HEK293 (cell line): Measurements from ENCODE around the gene PNRC1.
"Not testable (repeated sequence)": the region's sequence is repeated elsewhere in the genome, so short reads cannot be mapped to it uniquely, and the experiment has no call there.

Experiments
- CTCF ChIA-PET: fragments of 350-600 bp; formaldehyde crosslinking; extraction: SDS; loops from one replicate; lab custom pipeline; 2021; ENCODE audit warnings: antibody characterized with exemption; lab: Yijun Ruan, JAX
- POLR2A ChIA-PET: fragments of 300-600 bp; formaldehyde crosslinking; extraction: SDS; loops from one replicate; lab custom pipeline; 2020; ENCODE audit warnings: antibody characterized with exemption, inconsistent platforms; lab: Yijun Ruan, JAX
- H3K27ac ChIP-seq: fragments of 200-500 bp; sonication (Bioruptor generic); 2 replicates; pipeline ENCODE4 v1.5.1; 2014; ENCODE audit warnings: low read depth, low read length, control low read depth, inconsistent platforms; ENCODE audit errors: extremely low read depth
- H3K36me3 ChIP-seq, 2 experiments: fragments of 200-500 bp in 1 of 2; sonication (Bioruptor generic) in 1 of 2; 1 replicate in 1 of 2; 2 replicates in 1 of 2; pipeline ENCODE4 v1.5.1; 2014 to 2017; ENCODE audit warnings: inconsistent platforms in 2 of 2, low read length in 2 of 2; ENCODE audit not compliant: control insufficient read depth in 2 of 2, insufficient read depth in 1 of 2
- H3K4me1 ChIP-seq: fragments of 200-500 bp; sonication (Bioruptor generic); 2 replicates; pipeline ENCODE4 v1.5.1; 2014; ENCODE audit warnings: mild to moderate bottlenecking, low read length, inconsistent platforms; ENCODE audit not compliant: control insufficient read depth, insufficient read depth
- H3K4me3 ChIP-seq: 2 replicates; pipeline ENCODE4 v1.5.1; 2011; ENCODE audit warnings: low read depth, mild to moderate bottlenecking, control low read depth, low read length, moderate library complexity
- H3K9me3 ChIP-seq: fragments of 200-500 bp; sonication (Bioruptor generic); 2 replicates; pipeline ENCODE4 v1.5.1; 2014; ENCODE audit warnings: low read depth, low read length, inconsistent platforms; ENCODE audit not compliant: control insufficient read depth, insufficient read depth
- BCL11B ChIP-seq: fragments of 450-650 bp; formaldehyde crosslinking; IDR thresholded peaks from 2 replicates; pipeline ENCODE4 v1.5.1; 2016; ENCODE audit warnings: low read depth, missing biosample characterization, missing genetic modification characterization
- FEZF1 ChIP-seq: fragments of 450-650 bp; formaldehyde crosslinking; IDR thresholded peaks from 2 replicates; pipeline ENCODE4 v1.5.1; 2016; ENCODE audit warnings: missing biosample characterization, missing genetic modification characterization
- MEIS1 ChIP-seq: sonication (generic); formaldehyde crosslinking; IDR thresholded peaks from 2 replicates; pipeline ENCODE4 v1.8.1; 2022; ENCODE audit warnings: missing genetic modification reagents, mild to moderate bottlenecking, borderline replicate concordance
- MYNN ChIP-seq: fragments of 450-650 bp; formaldehyde crosslinking; IDR thresholded peaks from 2 replicates; pipeline ENCODE4 v1.5.1; 2016; ENCODE audit warnings: missing biosample characterization, missing genetic modification characterization, borderline replicate concordance
- SCRT2 ChIP-seq: fragments of 450-650 bp; formaldehyde crosslinking; IDR thresholded peaks from 2 replicates; pipeline ENCODE4 v1.5.1; 2016; ENCODE audit warnings: missing biosample characterization, missing genetic modification characterization
- TCF7L2 ChIP-seq: IDR thresholded peaks from 2 replicates; pipeline ENCODE4 v1.6.1; 2011; ENCODE audit warnings: low read depth, mild to moderate bottlenecking, inconsistent platforms, low read length, moderate library complexity, borderline replicate concordance
- ZBTB8A ChIP-seq: fragments of 450-650 bp; formaldehyde crosslinking; IDR thresholded peaks from 2 replicates; pipeline ENCODE4 v1.5.1; 2016; ENCODE audit warnings: missing biosample characterization, missing genetic modification characterization
- ZFP41 ChIP-seq: fragments of 450-650 bp; formaldehyde crosslinking; IDR thresholded peaks from 2 replicates; pipeline ENCODE4 v1.5.1; 2016; ENCODE audit warnings: missing biosample characterization, missing genetic modification characterization, borderline replicate concordance
- ZNF138 ChIP-seq: fragments of 450-650 bp; formaldehyde crosslinking; IDR thresholded peaks from 2 replicates; pipeline ENCODE4 v1.5.1; 2016; ENCODE audit warnings: missing biosample characterization, missing genetic modification characterization, borderline replicate concordance
- ZNF211 ChIP-seq: fragments of 450-650 bp; formaldehyde crosslinking; IDR thresholded peaks from 2 replicates; pipeline ENCODE4 v1.5.1; 2016; ENCODE audit warnings: low read depth, missing biosample characterization, missing genetic modification characterization
- ZNF248 ChIP-seq: fragments of 450-650 bp; formaldehyde crosslinking; IDR thresholded peaks from 2 replicates; pipeline ENCODE4 v1.5.1; 2017; ENCODE audit warnings: missing biosample characterization, missing genetic modification characterization
- ZNF302 ChIP-seq: fragments of 450-650 bp; formaldehyde crosslinking; IDR thresholded peaks from 2 replicates; pipeline ENCODE4 v1.5.1; 2016; ENCODE audit warnings: missing biosample characterization, missing genetic modification characterization, low read depth
- ZNF514 ChIP-seq: fragments of 450-650 bp; formaldehyde crosslinking; IDR thresholded peaks from 2 replicates; pipeline ENCODE4 v1.5.1; 2016; ENCODE audit warnings: missing biosample characterization, missing genetic modification characterization
- ZNF530 ChIP-seq: fragments of 450-650 bp; formaldehyde crosslinking; IDR thresholded peaks from 2 replicates; pipeline ENCODE4 v1.5.1; 2016; ENCODE audit warnings: low read depth, missing biosample characterization, missing genetic modification characterization
- ZNF558 ChIP-seq: fragments of 450-650 bp; formaldehyde crosslinking; IDR thresholded peaks from 2 replicates; pipeline ENCODE4 v1.5.1; 2016; ENCODE audit warnings: missing biosample characterization, missing genetic modification characterization
- ZNF658 ChIP-seq: fragments of 450-650 bp; formaldehyde crosslinking; IDR thresholded peaks from 2 replicates; pipeline ENCODE4; 2016; ENCODE audit warnings: missing biosample characterization, missing genetic modification characterization
- ZNF777 ChIP-seq: fragments of 450-650 bp; formaldehyde crosslinking; IDR thresholded peaks from 2 replicates; pipeline ENCODE4 v1.5.1; 2017; ENCODE audit warnings: missing biosample characterization, missing genetic modification characterization, borderline replicate concordance
- ZNF830 ChIP-seq: fragments of 450-650 bp; IDR thresholded peaks from 2 replicates; pipeline ENCODE4 v1.5.0; 2018; ENCODE audit warnings: missing biosample characterization, missing genetic modification characterization, low read depth, mild to moderate bottlenecking, moderate library complexity
- TF ChIP-seq, protein P1 (sequence below): fragments of 450-650 bp; formaldehyde crosslinking; IDR thresholded peaks from 2 replicates; pipeline ENCODE4 v1.5.1; 2016; ENCODE audit warnings: missing biosample characterization, missing genetic modification characterization
- TF ChIP-seq, protein P2 (sequence below): IDR thresholded peaks from 2 replicates; pipeline ENCODE4 v1.6.1; 2011; ENCODE audit warnings: mild to moderate bottlenecking, low read depth, low read length, borderline replicate concordance
- TF ChIP-seq, protein P3 (sequence below): fragments of 450-650 bp; formaldehyde crosslinking; IDR thresholded peaks from 2 replicates; pipeline ENCODE4 v1.5.1; 2016; ENCODE audit warnings: missing biosample characterization, missing genetic modification characterization, low read depth
- TF ChIP-seq, protein P4 (sequence below): fragments of 450-650 bp; formaldehyde crosslinking; IDR thresholded peaks from 2 replicates; pipeline ENCODE4 v1.5.1; 2017; ENCODE audit warnings: missing biosample characterization, mild to moderate bottlenecking, missing genetic modification characterization, moderate library complexity

PNRC1 gene

DNA sequence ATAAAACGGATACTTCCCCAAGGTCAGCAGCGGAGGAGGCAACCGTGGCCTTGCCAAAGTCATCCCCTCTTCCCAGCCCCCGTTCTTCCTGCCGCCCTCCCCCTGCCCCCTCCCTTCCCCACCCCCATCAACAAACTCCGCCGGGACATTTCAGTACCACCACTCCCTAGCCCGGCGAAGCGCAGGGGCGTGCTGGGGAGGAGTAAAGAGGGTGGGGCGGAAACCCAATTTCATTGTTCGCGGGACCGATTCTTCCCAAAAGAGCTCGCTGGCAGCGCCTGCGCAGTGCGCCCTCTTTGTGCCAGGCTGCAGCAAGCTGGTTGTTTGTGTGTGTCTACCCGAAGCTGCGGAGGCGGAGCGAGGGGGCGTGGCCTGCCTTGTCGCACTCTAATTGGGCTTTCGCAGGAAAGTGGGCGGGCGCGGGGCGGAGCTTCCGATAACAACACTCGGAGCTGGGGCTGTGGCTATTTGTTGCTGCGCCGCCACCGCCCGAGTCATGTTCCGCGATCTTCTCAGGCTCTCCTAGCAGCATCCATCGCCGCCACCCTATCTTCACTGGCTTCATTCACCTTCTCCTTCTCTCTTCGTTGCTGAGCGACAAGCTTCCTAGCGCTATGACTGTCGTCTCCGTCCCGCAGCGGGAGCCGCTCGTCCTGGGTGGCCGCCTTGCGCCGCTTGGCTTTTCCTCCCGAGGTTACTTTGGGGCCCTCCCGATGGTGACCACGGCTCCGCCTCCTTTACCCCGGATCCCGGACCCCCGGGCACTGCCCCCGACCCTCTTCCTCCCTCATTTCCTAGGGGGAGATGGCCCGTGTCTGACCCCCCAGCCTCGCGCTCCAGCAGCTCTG lies at the start of gene PNRC1 (continued):
- no peak for TF ChIP-seq ZNF777
- no peak for TF ChIP-seq ZNF530 (tag by site-specific recombination)
- no peak for TF ChIP-seq MYNN (tag by site-specific recombination)
- TF ChIP-seq FEZF1 (tag by site-specific recombination): no peak
- no peak for TF ChIP-seq ZNF138 (tag by site-specific recombination)

DNA sequence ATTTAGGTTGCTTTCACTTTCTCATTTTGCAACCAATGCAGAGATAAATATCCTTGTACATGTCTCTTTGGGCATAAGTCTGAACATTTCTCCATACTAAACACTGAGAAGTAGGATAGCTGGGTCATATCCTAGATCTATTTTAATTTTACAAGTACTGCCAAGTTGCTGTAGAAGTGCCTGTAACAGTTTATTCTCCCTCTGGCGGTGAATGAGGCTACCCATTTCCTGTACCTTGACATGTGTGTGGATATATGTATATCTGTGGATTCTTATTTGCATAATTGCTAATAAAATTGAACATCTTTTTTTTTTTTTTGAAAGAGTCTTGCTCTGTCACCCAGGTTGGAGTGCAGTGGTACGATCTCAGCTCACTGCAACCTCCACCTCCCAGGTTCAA lies 48.0 kb upstream of the PNRC1 start:
- ChIA-PET CTCF (no interaction called here), POLR2A (interaction anchor here (0.6 to 0.7 kb wide), 2 partner anchors 50 to 85 kb away, joined by 3 to 5 read pairs; no protein-coding TSS in a partner anchor)
- no peak overlapping the region for H3K4me3 ChIP-seq

DNA sequence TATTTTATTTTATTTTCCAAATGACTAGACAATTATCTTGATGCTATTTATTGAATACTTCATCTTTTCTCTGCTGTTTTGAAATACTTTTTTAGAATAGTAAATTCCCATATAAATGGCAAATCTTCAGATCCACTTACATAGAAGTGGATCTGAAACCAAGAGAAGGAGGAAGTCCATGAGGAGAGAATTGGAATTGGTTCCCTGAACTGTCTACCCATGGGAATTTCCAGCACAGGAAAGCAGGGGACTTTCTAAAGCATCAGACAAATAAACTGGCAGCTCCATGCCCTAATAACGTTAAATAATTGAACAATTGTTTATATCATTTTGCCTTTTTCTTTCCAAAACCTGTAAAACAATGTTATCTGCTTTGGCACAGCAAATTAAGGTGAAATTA lies 47.1 kb upstream of the PNRC1 start:
- no peak overlapping the region for H3K4me3 ChIP-seq
- H3K4me1 ChIP-seq: no peaks in the 10 kb centered on the region
- TF ChIP-seq ZFP41: no peak
- no peak for TF ChIP-seq ZNF514 (tag by site-specific recombination)
- no peak for TF ChIP-seq ZNF248 (tag by site-specific recombination)
- TF ChIP-seq ZNF558 (tag by site-specific recombination): no peak
- ChIA-PET POLR2A (interaction anchor here (0.6 kb wide), 1 partner anchor 84 kb away, joined by 3 read pairs; no protein-coding TSS in a partner anchor), CTCF (no interaction called here)
- no peak overlapping the region for H3K27ac ChIP-seq
- no peaks in the 10 kb centered on the region for H3K36me3 ChIP-seq
- no peaks in the 10 kb centered on the region for H3K9me3 ChIP-seq

More for the DNA sequence above, 48.0 kb upstream of the PNRC1 start:
- Histone ChIP-seq H3K27ac (no peak overlapping the region), H3K36me3 (no peaks in the 10 kb centered on the region), H3K9me3 (no peaks in the 10 kb centered on the region), H3K4me1 (peaks cover 2% of the 10 kb centered on the region; the same call in 1 of the 2 replicates)
- TF ChIP-seq, protein P1, sequence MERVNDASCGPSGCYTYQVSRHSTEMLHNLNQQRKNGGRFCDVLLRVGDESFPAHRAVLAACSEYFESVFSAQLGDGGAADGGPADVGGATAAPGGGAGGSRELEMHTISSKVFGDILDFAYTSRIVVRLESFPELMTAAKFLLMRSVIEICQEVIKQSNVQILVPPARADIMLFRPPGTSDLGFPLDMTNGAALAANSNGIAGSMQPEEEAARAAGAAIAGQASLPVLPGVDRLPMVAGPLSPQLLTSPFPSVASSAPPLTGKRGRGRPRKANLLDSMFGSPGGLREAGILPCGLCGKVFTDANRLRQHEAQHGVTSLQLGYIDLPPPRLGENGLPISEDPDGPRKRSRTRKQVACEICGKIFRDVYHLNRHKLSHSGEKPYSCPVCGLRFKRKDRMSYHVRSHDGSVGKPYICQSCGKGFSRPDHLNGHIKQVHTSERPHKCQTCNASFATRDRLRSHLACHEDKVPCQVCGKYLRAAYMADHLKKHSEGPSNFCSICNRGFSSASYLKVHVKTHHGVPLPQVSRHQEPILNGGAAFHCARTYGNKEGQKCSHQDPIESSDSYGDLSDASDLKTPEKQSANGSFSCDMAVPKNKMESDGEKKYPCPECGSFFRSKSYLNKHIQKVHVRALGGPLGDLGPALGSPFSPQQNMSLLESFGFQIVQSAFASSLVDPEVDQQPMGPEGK (tag by site-specific recombination): no peak
- no peak for TF ChIP-seq ZBTB8A (tag by site-specific recombination)
- TF ChIP-seq TCF7L2: no peak
- no peak for TF ChIP-seq ZNF658 (tag by site-specific recombination)
- TF ChIP-seq BCL11B (tag by site-specific recombination): no peak
- no peak for TF ChIP-seq SCRT2 (tag by site-specific recombination)
- no peak for TF ChIP-seq ZNF302 (tag by site-specific recombination)
- TF ChIP-seq, protein P2, sequence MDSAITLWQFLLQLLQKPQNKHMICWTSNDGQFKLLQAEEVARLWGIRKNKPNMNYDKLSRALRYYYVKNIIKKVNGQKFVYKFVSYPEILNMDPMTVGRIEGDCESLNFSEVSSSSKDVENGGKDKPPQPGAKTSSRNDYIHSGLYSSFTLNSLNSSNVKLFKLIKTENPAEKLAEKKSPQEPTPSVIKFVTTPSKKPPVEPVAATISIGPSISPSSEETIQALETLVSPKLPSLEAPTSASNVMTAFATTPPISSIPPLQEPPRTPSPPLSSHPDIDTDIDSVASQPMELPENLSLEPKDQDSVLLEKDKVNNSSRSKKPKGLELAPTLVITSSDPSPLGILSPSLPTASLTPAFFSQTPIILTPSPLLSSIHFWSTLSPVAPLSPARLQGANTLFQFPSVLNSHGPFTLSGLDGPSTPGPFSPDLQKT: no peak
- no peak for TF ChIP-seq ZNF830
- TF ChIP-seq MEIS1 (CRISPR knock-in tag): no peak
- TF ChIP-seq, protein P3, sequence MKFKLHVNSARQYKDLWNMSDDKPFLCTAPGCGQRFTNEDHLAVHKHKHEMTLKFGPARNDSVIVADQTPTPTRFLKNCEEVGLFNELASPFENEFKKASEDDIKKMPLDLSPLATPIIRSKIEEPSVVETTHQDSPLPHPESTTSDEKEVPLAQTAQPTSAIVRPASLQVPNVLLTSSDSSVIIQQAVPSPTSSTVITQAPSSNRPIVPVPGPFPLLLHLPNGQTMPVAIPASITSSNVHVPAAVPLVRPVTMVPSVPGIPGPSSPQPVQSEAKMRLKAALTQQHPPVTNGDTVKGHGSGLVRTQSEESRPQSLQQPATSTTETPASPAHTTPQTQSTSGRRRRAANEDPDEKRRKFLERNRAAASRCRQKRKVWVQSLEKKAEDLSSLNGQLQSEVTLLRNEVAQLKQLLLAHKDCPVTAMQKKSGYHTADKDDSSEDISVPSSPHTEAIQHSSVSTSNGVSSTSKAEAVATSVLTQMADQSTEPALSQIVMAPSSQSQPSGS (tag by site-specific recombination): no peak
- TF ChIP-seq, protein P4, sequence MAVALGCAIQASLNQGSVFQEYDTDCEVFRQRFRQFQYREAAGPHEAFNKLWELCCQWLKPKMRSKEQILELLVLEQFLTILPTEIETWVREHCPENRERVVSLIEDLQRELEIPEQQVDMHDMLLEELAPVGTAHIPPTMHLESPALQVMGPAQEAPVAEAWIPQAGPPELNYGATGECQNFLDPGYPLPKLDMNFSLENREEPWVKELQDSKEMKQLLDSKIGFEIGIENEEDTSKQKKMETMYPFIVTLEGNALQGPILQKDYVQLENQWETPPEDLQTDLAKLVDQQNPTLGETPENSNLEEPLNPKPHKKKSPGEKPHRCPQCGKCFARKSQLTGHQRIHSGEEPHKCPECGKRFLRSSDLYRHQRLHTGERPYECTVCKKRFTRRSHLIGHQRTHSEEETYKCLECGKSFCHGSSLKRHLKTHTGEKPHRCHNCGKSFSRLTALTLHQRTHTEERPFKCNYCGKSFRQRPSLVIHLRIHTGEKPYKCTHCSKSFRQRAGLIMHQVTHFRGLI (tag by site-specific recombination): no peak
- TF ChIP-seq ZNF211 (tag by site-specific recombination): no peak
- TF ChIP-seq, all 188 proteins: peak for 0

DNA sequence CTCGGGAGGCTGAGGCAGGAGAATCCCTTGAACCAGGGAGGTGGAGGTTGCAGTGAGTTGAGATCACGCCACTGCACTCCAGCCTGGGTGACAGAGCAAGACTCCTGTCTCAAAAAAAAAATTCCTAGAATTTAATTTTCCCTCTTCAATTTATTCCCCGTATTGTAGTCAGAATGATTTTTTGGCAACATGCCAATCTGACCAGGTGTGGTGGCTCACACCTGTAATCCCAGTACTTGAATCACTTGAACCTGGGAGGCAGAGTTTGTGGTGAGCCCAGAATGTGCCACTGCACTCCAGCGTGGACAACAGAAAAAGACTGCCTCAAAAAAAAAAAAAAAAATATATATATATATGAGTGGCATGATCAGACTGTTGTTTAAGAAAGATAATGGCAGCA lies 46.4 kb upstream of the PNRC1 start:
- H3K27ac ChIP-seq, H3K9me3 ChIP-seq, H3K4me3 ChIP-seq, H3K4me1 ChIP-seq, POLR2A ChIA-PET, CTCF ChIA-PET, H3K36me3 ChIP-seq: not testable (repeated sequence)
